Measurements from ENCODE around the gene AZU1.

AZU1 gene

DNA sequence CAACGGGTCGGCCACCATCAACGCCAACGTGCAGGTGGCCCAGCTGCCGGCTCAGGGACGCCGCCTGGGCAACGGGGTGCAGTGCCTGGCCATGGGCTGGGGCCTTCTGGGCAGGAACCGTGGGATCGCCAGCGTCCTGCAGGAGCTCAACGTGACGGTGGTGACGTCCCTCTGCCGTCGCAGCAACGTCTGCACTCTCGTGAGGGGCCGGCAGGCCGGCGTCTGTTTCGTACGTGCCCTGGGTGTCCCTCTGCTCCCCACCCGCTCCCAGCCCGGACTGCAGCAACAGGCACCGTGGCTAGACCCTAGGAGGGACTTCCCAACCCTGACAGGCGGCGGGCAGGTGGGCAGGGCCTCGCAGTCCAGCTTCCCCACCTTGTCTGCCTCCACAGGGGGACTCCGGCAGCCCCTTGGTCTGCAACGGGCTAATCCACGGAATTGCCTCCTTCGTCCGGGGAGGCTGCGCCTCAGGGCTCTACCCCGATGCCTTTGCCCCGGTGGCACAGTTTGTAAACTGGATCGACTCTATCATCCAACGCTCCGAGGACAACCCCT is 28.0 kb downstream of the AZU1 start:
- no peak for DNase-seq

DNA sequence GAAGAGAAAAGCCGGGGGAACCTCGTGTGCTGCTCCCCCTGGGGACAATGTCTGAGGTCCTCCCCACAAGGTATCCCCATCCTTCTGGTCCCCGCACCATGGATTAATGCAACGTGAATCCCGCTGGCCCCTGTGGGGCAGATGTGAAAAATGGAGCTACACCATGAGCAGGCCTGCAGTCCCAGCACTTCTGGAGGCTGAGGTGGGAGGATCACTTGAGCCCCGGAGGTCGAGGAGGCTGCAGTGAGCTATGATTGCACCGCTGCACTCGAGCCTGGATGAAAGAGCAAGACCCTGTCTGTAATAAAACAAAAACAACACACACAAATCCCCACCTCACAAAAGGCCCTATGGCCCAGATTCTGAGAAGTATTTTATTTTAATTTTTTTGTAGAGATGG is 30.6 kb downstream of the AZU1 start:
- no peak for DNase-seq

- DNase-seq, result no peak
These were observed 31.5 kb downstream of the AZU1 start, which contains the start of gene CFD for GRCh38 chr19:858868-859843. Gene CFD, plus strand, starts transcription at chr19:859664. Its CDS starts 26 bp downstream, at chr19:859690.

GRCh38 chr19:861141-861755 is 33.6 kb downstream of the AZU1 start:
- no peak for DNase-seq

- DNase-seq, result peak; percentile 65
These were observed 34.3 kb downstream of the AZU1 start for GRCh38 chr19:861756-862580.

- DNase-seq, result peak; percentile 85
These were observed 35.1 kb downstream of the AZU1 start for GRCh38 chr19:862581-863314.

DNA sequence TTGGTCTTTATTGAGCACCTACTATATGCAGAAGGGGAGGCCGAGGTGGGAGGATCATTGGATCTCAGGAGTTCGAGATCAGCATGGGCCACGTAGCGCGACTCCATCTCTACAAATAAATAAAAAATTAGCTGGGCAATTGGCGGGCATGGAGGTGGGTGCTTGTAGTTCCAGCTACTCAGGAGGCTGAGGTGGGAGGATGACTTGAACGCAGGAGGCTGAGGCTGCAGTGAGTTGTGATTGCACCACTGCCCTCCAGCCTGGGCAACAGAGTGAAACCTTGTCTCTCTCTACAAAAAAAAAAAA is 35.6 kb downstream of the AZU1 start:
- no peak for DNase-seq

- DNase-seq, result no peak
These were observed 39.2 kb downstream of the AZU1 start for GRCh38 chr19:866769-867300.

DNA sequence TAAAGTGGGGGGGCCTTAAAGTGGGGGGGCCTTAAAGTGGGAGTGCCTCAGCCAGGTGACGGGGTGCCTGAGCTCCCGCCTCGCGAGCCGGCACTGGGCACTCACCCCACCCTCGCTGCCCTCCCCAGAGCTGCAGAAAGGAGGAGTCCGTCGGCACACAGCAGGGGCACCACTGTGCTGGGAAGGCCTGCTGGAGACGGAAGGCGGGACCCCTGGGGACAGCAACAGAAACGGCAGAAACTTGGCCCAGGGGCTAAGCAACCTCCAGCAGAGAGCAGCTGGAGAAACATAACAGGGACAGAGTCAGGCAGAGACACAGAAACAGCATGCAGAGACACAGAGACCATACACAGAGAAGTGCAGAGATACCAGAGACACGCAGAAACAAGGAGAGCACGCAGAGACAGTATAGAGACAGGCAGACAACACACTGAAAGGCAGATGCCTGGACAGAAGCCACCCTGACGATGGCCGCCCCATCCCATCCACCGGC is 39.7 kb downstream of the AZU1 start:
- DNase-seq, result no peak

DNA sequence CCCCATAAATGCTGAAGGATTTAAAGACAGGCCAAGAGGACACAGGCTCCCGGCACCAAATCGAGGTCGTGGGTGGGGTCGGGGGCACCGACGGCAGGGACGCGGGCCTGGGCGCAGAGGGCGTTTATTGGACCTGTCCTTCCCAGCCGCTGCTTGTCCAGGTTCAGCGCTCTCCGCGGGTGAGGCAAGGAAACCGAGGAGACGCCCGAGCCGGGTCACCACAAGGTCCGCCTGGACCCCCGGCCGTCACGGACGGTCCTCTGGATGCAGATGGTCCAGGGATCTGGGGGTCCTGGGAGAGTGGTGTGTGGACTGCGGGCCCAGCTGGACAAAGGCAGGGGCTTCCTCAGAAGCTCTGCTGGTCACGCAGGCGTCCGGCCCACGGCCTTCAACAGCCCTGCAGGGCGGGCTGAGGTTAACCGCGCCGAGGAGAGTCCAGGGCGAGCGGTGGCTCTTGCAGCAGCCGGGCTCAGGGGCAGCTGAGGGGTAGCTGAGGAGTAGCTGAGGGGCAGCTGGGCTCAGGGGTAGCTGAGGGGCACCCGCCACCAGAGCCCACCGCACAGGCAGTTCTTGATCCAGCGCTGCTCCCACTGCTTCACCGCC is 40.3 kb downstream of the AZU1 start:
- DNase-seq, result no peak

DNA sequence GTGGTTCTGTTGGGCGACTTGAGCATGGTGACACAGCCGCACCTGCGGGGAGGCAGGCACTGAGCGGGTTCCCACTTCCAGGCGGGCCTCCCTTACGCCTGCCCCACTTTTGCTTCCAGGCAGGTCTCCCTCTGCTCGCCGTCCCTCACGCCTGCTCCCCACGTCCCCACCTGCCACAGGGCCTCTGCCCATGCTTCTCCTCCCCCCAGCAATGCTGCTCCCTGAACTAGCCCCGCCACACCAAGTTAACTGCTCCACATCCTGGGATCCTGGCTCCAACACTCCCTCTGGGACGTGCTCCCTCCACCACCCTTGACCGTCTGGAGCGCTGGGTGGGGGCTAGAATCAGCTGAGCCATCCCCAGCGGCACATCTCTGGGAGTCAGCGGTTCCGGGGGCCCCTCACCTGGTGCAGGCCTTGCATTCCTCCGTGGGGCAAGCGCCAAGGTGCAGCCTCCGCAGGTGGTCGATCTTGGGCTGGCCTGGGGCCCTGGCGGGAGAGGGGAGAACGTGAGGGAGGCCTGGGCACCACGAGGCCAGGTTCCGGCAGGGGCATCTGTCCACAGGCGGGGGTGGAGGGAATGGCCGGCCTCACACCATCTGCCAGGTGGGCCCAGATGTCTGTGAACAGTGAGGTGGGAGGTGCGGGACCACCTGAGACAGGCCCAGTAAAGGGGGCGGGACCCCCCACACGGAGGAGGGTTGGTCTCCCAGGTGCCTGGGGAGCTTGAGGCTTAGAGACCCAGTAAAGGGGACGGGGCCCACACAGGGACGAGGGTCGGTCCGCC is 41.0 kb downstream of the AZU1 start:
- no peak for DNase-seq

GRCh38 chr19:869245-870177 is 41.9 kb downstream of the AZU1 start:
- no peak for DNase-seq

DNA sequence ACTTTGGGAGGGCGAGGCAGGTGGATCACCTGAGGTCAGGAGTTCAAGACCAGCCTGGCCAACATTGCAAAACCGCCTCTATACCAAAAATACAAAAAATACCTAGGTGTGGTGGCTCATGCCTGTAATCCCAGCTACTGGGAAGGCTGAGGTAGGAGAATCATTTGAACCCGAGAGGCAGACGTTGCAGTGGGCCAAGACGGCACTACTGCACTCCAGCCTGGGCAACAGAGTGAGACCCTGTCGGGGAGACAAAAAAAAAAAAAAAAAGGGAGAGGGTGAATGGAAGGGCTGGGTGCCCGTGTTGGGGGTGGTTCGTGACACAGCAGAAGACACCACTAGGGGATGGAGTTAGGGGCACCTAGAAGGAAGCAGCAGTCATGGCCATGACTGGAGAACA is 42.7 kb downstream of the AZU1 start:
- no peak for DNase-seq

DNA sequence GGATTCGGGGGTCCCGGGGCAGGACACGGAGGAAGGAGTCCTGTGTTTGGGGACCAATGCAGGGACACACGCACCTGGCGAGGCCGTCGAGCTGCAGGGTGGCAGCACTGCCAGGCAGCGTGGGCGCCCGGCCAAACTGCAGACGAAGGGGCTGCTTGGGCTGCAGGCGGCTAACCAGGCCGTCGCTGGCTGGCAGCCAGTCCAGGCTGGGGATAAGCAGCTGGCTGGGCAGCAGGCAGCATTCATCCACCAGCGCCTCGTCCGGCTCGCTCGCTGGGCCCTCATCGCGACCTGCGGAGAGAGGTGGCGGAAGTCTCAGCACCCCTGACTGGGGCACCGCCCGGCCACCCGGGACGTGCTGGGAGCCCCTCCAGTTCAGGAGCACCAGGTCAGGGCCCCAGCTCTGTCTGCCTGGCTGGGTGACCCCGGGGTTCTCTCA is 43.3 kb downstream of the AZU1 start:
- DNase-seq, result no peak

GRCh38 chr19:871446-872265 is 44.0 kb downstream of the AZU1 start:
- no peak for DNase-seq

DNA sequence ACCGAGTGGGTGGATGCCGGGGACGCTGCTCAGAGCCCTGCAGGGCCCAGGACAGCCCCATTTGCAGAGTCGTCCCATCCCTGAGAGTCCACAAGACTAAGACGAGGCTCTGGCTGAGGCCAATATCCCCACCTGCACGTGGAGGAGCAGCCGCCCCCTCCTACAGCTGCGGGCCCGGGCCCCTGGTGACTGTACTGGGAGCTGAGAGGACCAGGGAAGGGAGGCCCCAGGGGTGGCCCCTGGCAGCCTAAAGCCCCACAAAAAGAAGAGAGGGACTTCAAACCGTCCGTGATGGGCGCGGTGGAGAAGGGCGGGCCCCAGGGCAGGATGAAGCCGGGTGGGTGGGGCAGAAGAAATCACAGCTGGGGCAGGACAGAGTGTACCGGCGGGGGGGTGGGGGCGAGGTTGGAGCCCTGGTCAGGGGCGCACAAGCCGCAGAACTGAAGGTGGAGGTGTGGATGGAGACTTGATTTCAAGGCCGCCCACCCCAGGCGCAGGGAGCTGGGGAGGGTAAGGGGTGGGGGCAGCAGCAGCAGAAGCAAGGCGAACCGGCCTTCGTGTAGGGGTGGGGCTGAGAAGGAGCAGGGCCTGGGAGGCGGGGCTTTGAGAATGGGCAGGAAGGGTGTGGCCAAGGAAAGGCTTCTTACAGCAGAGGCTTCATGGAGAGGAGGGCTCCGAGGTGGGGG is 44.8 kb downstream of the AZU1 start:
- peak; percentile 90 for DNase-seq

DNA sequence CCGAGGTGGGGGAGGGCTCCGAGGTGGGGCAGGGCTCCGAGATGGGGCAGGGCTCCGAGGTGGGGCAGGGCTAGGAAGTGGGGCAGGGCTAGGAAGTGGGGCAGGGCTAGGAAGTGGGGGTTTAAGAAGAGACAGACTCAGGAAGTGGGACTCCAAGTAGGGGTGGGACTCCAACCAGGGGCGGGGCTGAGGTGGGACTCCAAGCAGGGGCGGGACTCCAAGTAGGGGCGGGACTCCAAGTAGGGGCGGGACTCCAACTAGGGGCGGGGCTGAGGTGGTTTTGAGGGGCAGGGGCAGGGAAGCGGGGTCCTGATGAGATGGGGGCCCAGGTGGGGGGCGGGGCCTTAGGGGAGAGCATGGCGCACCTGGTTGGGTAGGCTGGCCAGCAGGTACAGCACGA is 45.4 kb downstream of the AZU1 start:
- peak; percentile 91 for DNase-seq

- no peak for DNase-seq
These were observed 46.0 kb downstream of the AZU1 start for GRCh38 chr19:873561-874041.

Measured in CD4-positive, alpha-beta T cell treated with Interleukin-21 for 1 hour (primary cell).